GM12801 (cell line): Measurements from ENCODE around the gene MSLN.

Experiments
- CTCF ChIP-seq: IDR thresholded peaks from one replicate; pipeline ENCODE4 v1.5.1; 2011; ENCODE audit warnings: control low read depth; ENCODE audit not compliant: insufficient read length; ENCODE audit errors: extremely low read depth

MSLN gene

GRCh38 chr16:787321-787966 is 26.9 kb downstream of the MSLN start:
- no peak for TF ChIP-seq CTCF

- TF ChIP-seq CTCF = no peak
Measured at GRCh38 chr16:787978-788398, 27.5 kb downstream of the MSLN start, which contains the start of gene RPUSD1. TSS of gene RPUSD1 (minus strand) at chr16:788381. CDS start at chr16:787737, 644 bp downstream.

GRCh38 chr16:788399-789126 is 28.0 kb downstream of the MSLN start, which contains the start of gene CHTF18:
TSS of gene CHTF18 (plus strand) at chr16:788620. CDS start at chr16:788685, 65 bp downstream.
- TF ChIP-seq CTCF = no peak

- no peak for TF ChIP-seq CTCF
Measured at GRCh38 chr16:789191-789850, 28.8 kb downstream of the MSLN start.

GRCh38 chr16:790086-790485 is 29.6 kb downstream of the MSLN start:
- no peak for TF ChIP-seq CTCF

- no peak for TF ChIP-seq CTCF
Measured at GRCh38 chr16:791131-791530, 30.6 kb downstream of the MSLN start.
